ENCODE data around the gene ZNF784. TPM values are rescaled to one million over a fixed set of nuclear protein-coding genes. Genes with fewer than 3 reads are reported as not detected.

ZNF784 gene
- total and polyA plus RNA-seq, 2 of the 13 experiments (the other 11 are each of a cell fraction or from before 2014, with no cell fraction given): 4.1 to 4.2 TPM

DNA sequence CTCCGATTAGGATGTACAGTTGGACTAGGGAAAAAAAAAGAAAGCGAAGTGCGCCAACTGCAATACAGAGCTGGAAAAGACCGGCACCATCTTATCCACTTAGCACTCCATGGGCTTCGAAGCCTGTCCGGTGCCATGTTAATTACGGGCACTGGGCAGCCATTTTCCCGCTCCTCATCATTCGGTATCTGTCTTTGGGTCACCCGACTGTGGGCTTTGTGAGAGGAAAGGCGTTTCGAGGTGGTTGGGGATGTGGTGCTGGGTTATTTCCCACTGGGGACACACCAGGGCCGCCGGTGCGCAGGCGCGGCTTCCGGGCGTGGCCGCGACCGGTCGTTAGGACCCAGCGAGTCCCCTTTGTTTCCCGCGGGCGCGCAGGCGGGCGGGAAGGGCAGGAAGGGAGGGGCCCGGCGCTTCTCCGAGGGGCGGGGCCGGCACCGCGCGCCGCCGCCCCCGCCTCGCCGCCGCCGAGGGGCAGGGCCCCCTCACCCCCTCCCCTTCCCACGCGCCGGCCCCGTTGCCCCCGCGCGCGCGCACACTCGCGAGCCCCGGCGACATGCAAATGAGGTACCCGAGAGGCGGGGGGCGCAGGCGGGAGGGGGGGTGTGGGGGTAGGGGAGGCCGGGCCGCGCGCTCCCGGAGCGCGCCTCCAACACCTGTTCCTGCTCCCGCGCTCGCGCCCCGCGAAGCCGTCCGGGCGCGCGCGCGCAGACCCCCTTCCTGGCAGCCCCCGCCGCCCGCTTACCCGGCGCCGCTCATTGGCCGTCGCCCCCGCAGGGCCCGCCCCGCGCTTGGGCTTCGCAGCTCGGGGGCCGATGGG lies 24.3 kb downstream of the ZNF784 start, which contains the start of gene ZNF524 (continued):
- TF ChIP-seq, protein P1, sequence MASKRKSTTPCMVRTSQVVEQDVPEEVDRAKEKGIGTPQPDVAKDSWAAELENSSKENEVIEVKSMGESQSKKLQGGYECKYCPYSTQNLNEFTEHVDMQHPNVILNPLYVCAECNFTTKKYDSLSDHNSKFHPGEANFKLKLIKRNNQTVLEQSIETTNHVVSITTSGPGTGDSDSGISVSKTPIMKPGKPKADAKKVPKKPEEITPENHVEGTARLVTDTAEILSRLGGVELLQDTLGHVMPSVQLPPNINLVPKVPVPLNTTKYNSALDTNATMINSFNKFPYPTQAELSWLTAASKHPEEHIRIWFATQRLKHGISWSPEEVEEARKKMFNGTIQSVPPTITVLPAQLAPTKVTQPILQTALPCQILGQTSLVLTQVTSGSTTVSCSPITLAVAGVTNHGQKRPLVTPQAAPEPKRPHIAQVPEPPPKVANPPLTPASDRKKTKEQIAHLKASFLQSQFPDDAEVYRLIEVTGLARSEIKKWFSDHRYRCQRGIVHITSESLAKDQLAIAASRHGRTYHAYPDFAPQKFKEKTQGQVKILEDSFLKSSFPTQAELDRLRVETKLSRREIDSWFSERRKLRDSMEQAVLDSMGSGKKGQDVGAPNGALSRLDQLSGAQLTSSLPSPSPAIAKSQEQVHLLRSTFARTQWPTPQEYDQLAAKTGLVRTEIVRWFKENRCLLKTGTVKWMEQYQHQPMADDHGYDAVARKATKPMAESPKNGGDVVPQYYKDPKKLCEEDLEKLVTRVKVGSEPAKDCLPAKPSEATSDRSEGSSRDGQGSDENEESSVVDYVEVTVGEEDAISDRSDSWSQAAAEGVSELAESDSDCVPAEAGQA (IDR thresholded peaks at IDR 0.05; ENCODE audit: low read depth): peak; percentile 92
- TF ChIP-seq, protein P1 (CRISPR knock-in tag; IDR thresholded peaks at IDR 0.05; ENCODE audit: borderline replicate concordance): no peak; the same call in 1 of the 2 replicates
- peak; percentile 32; the same call in 1 of the 2 replicates for TF ChIP-seq SMAD3 (CRISPR knock-in tag; IDR thresholded peaks at IDR 0.05)
- TF ChIP-seq CCDC6 (CRISPR knock-in tag; IDR thresholded peaks at IDR 0.05): 0 out of 2 replicates have a peak, but pooled peaks have one; percentile 44
- TF ChIP-seq ETV5 (CRISPR knock-in tag; IDR thresholded peaks at IDR 0.05; ENCODE audit: borderline replicate concordance): peak; percentile 59
- TF ChIP-seq JUND (CRISPR knock-in tag; IDR thresholded peaks at IDR 0.05): no peak
- TF ChIP-seq, protein P2, sequence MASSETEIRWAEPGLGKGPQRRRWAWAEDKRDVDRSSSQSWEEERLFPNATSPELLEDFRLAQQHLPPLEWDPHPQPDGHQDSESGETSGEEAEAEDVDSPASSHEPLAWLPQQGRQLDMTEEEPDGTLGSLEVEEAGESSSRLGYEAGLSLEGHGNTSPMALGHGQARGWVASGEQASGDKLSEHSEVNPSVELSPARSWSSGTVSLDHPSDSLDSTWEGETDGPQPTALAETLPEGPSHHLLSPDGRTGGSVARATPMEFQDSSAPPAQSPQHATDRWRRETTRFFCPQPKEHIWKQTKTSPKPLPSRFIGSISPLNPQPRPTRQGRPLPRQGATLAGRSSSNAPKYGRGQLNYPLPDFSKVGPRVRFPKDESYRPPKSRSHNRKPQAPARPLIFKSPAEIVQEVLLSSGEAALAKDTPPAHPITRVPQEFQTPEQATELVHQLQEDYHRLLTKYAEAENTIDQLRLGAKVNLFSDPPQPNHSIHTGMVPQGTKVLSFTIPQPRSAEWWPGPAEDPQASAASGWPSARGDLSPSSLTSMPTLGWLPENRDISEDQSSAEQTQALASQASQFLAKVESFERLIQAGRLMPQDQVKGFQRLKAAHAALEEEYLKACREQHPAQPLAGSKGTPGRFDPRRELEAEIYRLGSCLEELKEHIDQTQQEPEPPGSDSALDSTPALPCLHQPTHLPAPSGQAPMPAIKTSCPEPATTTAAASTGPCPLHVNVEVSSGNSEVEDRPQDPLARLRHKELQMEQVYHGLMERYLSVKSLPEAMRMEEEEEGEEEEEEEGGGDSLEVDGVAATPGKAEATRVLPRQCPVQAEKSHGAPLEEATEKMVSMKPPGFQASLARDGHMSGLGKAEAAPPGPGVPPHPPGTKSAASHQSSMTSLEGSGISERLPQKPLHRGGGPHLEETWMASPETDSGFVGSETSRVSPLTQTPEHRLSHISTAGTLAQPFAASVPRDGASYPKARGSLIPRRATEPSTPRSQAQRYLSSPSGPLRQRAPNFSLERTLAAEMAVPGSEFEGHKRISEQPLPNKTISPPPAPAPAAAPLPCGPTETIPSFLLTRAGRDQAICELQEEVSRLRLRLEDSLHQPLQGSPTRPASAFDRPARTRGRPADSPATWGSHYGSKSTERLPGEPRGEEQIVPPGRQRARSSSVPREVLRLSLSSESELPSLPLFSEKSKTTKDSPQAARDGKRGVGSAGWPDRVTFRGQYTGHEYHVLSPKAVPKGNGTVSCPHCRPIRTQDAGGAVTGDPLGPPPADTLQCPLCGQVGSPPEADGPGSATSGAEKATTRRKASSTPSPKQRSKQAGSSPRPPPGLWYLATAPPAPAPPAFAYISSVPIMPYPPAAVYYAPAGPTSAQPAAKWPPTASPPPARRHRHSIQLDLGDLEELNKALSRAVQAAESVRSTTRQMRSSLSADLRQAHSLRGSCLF (CRISPR knock-in tag; IDR thresholded peaks at IDR 0.05; ENCODE audit: borderline replicate concordance): no peak
- 0 out of 2 replicates have a peak, but pooled peaks have one; percentile 36 for TF ChIP-seq ZNF567 (CRISPR knock-in tag; IDR thresholded peaks at IDR 0.05; ENCODE audit: borderline replicate concordance)
- TF ChIP-seq, protein P3, sequence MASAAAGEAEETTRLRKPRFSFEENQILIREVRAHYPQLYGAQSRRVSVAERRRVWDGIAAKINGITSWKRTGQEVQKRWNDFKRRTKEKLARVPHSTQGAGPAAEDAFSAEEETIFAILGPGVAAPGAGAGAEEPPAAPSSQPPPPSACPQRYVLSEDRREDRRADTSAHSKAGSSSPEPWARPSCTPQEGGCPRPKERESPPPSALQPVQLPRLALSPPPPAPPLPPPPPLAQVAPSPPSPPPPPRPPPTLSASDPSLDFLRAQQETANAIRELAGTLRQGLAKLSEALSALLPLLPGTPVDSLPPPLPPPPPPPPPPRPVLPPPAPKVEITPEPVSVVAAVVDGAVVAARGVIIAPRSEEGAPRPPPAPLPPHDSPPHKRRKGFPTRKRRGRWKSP (CRISPR knock-in tag; IDR thresholded peaks at IDR 0.05): peak; percentile 48; the same call in 1 of the 2 replicates
- TF ChIP-seq ATF1 (CRISPR knock-in tag; IDR thresholded peaks at IDR 0.05): 0 out of 2 replicates have a peak, but pooled peaks have one; percentile 2
- TF ChIP-seq RBFOX2 (IDR thresholded peaks at IDR 0.05; ENCODE audit: low read depth, low read length): peak; percentile 83
- TF ChIP-seq CREM (IDR thresholded peaks at IDR 0.05): no peak
- no peak for TF ChIP-seq CREM (CRISPR knock-in tag; IDR thresholded peaks at IDR 0.05)
- no peak for TF ChIP-seq ZNF772 (CRISPR knock-in tag; IDR thresholded peaks at IDR 0.05)
- TF ChIP-seq MEIS1 (CRISPR knock-in tag; IDR thresholded peaks at IDR 0.05; ENCODE audit: borderline replicate concordance): 0 out of 2 replicates have a peak, but pooled peaks have one; percentile 6
- TF ChIP-seq ZNF616 (CRISPR knock-in tag; IDR thresholded peaks at IDR 0.05; ENCODE audit: low read depth): no peak
- TF ChIP-seq ZNF24 (IDR thresholded peaks at IDR 0.05): no peak

All from HepG2 (cell line).